ENCODE results near the gene USP20. TPM values are rescaled to one million over a fixed set of nuclear protein-coding genes. Genes with fewer than 3 reads are reported as not detected.

The USP20 gene
- total and polyA plus RNA-seq, 2 donors (not counting 3 experiments of a cell fraction or from before 2014, with no cell fraction given) = 13.4 to 25.9 TPM

GRCh38 chr9:129887334-129888292 is 52.4 kb downstream of the USP20 start:
- no peak overlapping the region for H3K9ac ChIP-seq (replicated peaks; ENCODE audit: extremely low read depth, insufficient read depth, low read length)
- no peak for TF ChIP-seq FOS (IDR thresholded peaks at IDR 0.05; ENCODE audit: borderline replicate concordance, insufficient read depth, low read length)
- no peak for TF ChIP-seq POLR2A (IDR thresholded peaks at IDR 0.05; ENCODE audit: low read depth, low read length)
- no peak for TF ChIP-seq MAX (IDR thresholded peaks at IDR 0.05; ENCODE audit: insufficient read depth, insufficient read length)
- no peak for TF ChIP-seq MYC (IDR thresholded peaks at IDR 0.05; ENCODE audit: low read depth, low read length)
- peak; percentile 23 for DNase-seq (ENCODE audit: low read depth, low spot score)
- H3K27me3 ChIP-seq (ENCODE audit: control insufficient read depth in 2 of 2, insufficient read depth in 2 of 2, low read length in 2 of 2) = no peaks in the 10 kb centered on the region
- H3K4me3 ChIP-seq (replicated peaks in 1 of 3; ENCODE audit: insufficient read depth in 1 of 3, low read depth in 1 of 3, low read length in 3 of 3) = no peak overlapping the region
- no peaks in the 10 kb centered on the region for H3K79me2 ChIP-seq (ENCODE audit: control insufficient read depth, insufficient read depth, low read length)
- H3K4me2 ChIP-seq (ENCODE audit: insufficient read depth, low read length) = no peak overlapping the region
- ChIA-PET CTCF (interaction anchor here (0.8 to 3.3 kb wide), 10 partner anchors 10 to 212 kb away, joined by 3 to 33 read pairs (median 5); partner anchors contain the start of genes FNBP1 and GPR107), POLR2A (no interaction called here)
- FAIRE-seq = no peak
- H3K27ac ChIP-seq (ENCODE audit: insufficient read depth, low read depth, low read length) = no peak overlapping the region
- dilution Hi-C loops (cut with MboI; ENCODE audit: extremely low pct_ligation_motif_present, low sequenced_read_pairs) = no loop called here
- H3K4me1 ChIP-seq (ENCODE audit: control insufficient read depth, extremely low read depth, insufficient read depth, low read length) = peaks cover 32% of the 10 kb centered on the region
- H2AFZ ChIP-seq (ENCODE audit: low read depth, low read length) = no peak overlapping the region
- intact Hi-C loops (cut with micrococcal nuclease) = loop anchor here (10.0 kb wide), 1 partner anchor 347 kb away; no protein-coding TSS in a partner anchor
- BruUV-seq (replicated peaks) = TSS peak; percentile 21
- peaks cover 0 to 14% of the 10 kb centered on the region in 2 experiments for H3K36me3 ChIP-seq (ENCODE audit: control insufficient read depth in 2 of 2, extremely low read depth in 1 of 2, insufficient read depth in 2 of 2, low read length in 2 of 2)
- H3K9me3 ChIP-seq (replicated peaks; ENCODE audit: control insufficient read depth, insufficient read depth, low read length) = no peaks in the 10 kb centered on the region
- H4K20me1 ChIP-seq (replicated peaks; ENCODE audit: control insufficient read depth, extremely low read depth, insufficient read depth, low read length) = no peaks in the 10 kb centered on the region
- H3K9me1 ChIP-seq (replicated peaks; ENCODE audit: control insufficient read depth, extremely low read depth, insufficient read depth, low read length) = no peaks in the 10 kb centered on the region
